Activated naive CD8-positive, alpha-beta T cell treated with anti-CD3 and anti-CD28 coated beads for 36 hours (primary cell): Measurements from ENCODE around the gene TMPRSS11F. TPM values are rescaled to one million over a fixed set of nuclear protein-coding genes. Genes with fewer than 3 reads are reported as not detected.
A peak's percentile ranks its signal among the peaks of the same experiment; 100 is the strongest.
"Not testable (repeated sequence)": the region's sequence is repeated elsewhere in the genome, so short reads cannot be mapped to it uniquely, and the experiment has no call there.

ENCODE experiments used
- DNase-seq: peaks from one replicate; pipeline ENCODE4 v3.0.0; 2021
- H3K27ac Mint-ChIP-seq: one replicate; pipeline ENCODE4 v1.8.0; 2022; ENCODE audit warnings: mild to moderate bottlenecking, moderate library complexity, mixed read lengths
- H3K27me3 Mint-ChIP-seq: one replicate; pipeline ENCODE4 v1.8.0; 2022; ENCODE audit warnings: mild to moderate bottlenecking, mixed read lengths
- H3K36me3 Mint-ChIP-seq: one replicate; pipeline ENCODE4 v1.8.0; 2021; ENCODE audit warnings: mild to moderate bottlenecking, mixed read lengths
- H3K4me1 Mint-ChIP-seq: one replicate; pipeline ENCODE4 v1.8.0; 2021; ENCODE audit warnings: mixed read lengths
- H3K4me3 Mint-ChIP-seq: one replicate; pipeline ENCODE4 v1.8.0; 2022; ENCODE audit warnings: mild to moderate bottlenecking, moderate library complexity, mixed read lengths
- H3K9me3 Mint-ChIP-seq: one replicate; pipeline ENCODE4 v1.8.0; 2022; ENCODE audit warnings: mixed read lengths
- total RNA-seq, 2 experiments: library from RNA; stranded (reverse); gene quantifications; one replicate each; pipeline ENCODE4 v1.2.3, GENCODE V29; 2021

The TMPRSS11F gene
- total RNA-seq = not detected

GRCh38 chr4:68129793-68130192 lies at the start of gene TMPRSS11F:
Gene TMPRSS11F, minus strand, starts transcription at chr4:68129869. Its CDS starts 49 bp downstream, at chr4:68129820.
- Mint-ChIP-seq H3K36me3 (no peaks in the 10 kb centered on the region), H3K4me3 (no peak within 1 kb of the TSS), H3K4me1 (no peaks in the 10 kb centered on the region), H3K9me3 (peaks cover 11% of the 10 kb centered on the region), H3K27ac (no peak within 1 kb of the TSS), H3K27me3 (peaks cover 9% of the 10 kb centered on the region)
- no peak for DNase-seq

GRCh38 chr4:68176904-68177303 lies 47.2 kb upstream of the TMPRSS11F start:
- Mint-ChIP-seq H3K9me3 (no peaks in the 10 kb centered on the region), H3K27me3 (peaks cover 23% of the 10 kb centered on the region), H3K36me3 (no peaks in the 10 kb centered on the region), H3K4me3 (no peak overlapping the region), H3K4me1 (peaks cover 2% of the 10 kb centered on the region), H3K27ac (no peak overlapping the region)
- no peak for DNase-seq

GRCh38 chr4:68176500-68176899 lies 46.8 kb upstream of the TMPRSS11F start:
- Mint-ChIP-seq H3K4me1 (peaks cover 2% of the 10 kb centered on the region), H3K9me3 (no peaks in the 10 kb centered on the region), H3K36me3 (no peaks in the 10 kb centered on the region), H3K4me3 (no peak overlapping the region), H3K27ac (no peak overlapping the region), H3K27me3 (peaks cover 26% of the 10 kb centered on the region)
- DNase-seq = no peak

GRCh38 chr4:68175562-68176155 lies 46.0 kb upstream of the TMPRSS11F start:
- no peak overlapping the region for H3K4me3 Mint-ChIP-seq
- H3K36me3 Mint-ChIP-seq = no peaks in the 10 kb centered on the region
- peaks cover 2% of the 10 kb centered on the region for H3K4me1 Mint-ChIP-seq
- no peaks in the 10 kb centered on the region for H3K9me3 Mint-ChIP-seq
- peak; percentile 18 for DNase-seq
- H3K27me3 Mint-ChIP-seq = peaks cover 23% of the 10 kb centered on the region
- no peak overlapping the region for H3K27ac Mint-ChIP-seq

DNA sequence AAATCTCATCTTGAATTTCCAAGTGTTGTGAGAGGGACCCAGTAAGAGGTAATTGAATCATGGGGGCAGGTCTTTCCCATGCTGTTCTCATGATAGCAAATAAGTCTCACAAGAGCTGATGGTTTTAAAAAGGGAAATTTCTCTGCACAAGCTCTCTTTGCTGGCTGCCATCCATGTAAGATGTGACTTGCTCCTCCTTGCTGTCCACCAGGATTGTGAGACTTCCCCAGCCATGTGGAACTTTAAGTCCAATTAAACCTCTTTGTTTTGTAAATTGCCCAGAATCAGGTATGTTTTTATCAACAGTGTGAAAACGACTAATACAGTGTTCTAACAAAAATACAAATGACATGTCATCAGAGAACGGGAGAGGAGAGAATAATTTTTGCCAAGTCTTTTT lies 44.7 kb upstream of the TMPRSS11F start:
- H3K27me3 Mint-ChIP-seq = peaks cover 23% of the 10 kb centered on the region
- H3K4me1 Mint-ChIP-seq, H3K4me3 Mint-ChIP-seq, H3K9me3 Mint-ChIP-seq, H3K36me3 Mint-ChIP-seq, H3K27ac Mint-ChIP-seq, DNase-seq: not testable (repeated sequence)

DNA sequence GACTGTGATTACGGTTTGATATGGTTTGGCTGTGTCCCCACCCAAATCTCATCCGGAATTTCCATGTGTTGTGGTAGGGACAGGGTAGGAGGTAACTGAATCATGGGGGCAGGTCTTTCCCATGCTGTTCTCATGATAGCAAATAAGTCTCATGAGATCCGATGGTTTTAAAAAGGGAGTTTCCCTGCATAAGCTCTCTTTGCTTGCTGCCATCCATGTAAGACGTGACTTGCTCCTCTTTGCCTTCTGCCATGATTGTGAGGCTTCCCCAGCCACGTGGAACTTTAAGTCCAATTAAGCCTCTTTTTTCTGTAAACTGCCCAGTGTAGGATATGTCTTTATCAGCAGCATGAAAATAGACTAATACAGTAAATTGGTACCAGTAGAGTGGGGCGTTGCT lies 42.5 kb upstream of the TMPRSS11F start:
- DNase-seq, H3K9me3 Mint-ChIP-seq, H3K4me3 Mint-ChIP-seq: not testable (repeated sequence)

GRCh38 chr4:68167706-68168105 lies 38.0 kb upstream of the TMPRSS11F start:
- no peak overlapping the region for H3K4me3 Mint-ChIP-seq

More for the DNA sequence above, 42.5 kb upstream of the TMPRSS11F start:
- H3K4me1 Mint-ChIP-seq, H3K36me3 Mint-ChIP-seq, H3K27ac Mint-ChIP-seq: not testable (repeated sequence)
- peaks cover 18% of the 10 kb centered on the region for H3K27me3 Mint-ChIP-seq

GRCh38 chr4:68167166-68167565 lies 37.5 kb upstream of the TMPRSS11F start:
- H3K4me3 Mint-ChIP-seq = no peak overlapping the region

More at GRCh38 chr4:68167706-68168105, 38.0 kb upstream of the TMPRSS11F start:
- Mint-ChIP-seq H3K4me1 (no peaks in the 10 kb centered on the region), H3K36me3 (no peaks in the 10 kb centered on the region), H3K27ac (no peak overlapping the region), H3K27me3 (peaks cover 10% of the 10 kb centered on the region), H3K9me3 (no peaks in the 10 kb centered on the region)
- DNase-seq = no peak

DNA sequence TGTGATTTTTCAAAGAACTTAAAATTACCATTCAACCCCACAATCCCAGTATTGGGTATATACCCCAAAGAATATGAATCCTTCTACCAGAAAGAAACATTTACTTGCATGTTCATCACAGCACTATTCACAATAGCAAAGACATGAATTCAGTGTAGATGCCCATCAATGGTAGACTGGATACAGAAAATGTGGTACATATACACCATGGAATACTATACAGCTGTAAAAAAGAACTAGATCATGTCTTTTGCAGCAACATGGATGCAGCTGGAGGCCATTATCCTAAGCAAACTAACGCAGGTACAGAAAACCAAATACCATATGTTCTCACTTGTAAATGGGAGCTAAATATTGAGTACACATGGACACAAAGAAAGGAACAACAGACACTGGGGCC lies 34.1 kb upstream of the TMPRSS11F start:
- no peak overlapping the region for H3K4me3 Mint-ChIP-seq
- DNase-seq = no peak
- H3K9me3 Mint-ChIP-seq = no peaks in the 10 kb centered on the region
- no peaks in the 10 kb centered on the region for H3K36me3 Mint-ChIP-seq
- peaks cover 13% of the 10 kb centered on the region for H3K27me3 Mint-ChIP-seq
- H3K27ac Mint-ChIP-seq = no peak overlapping the region
- H3K4me1 Mint-ChIP-seq = no peaks in the 10 kb centered on the region

More at GRCh38 chr4:68167166-68167565, 37.5 kb upstream of the TMPRSS11F start:
- Mint-ChIP-seq H3K9me3 (no peaks in the 10 kb centered on the region), H3K4me1 (no peaks in the 10 kb centered on the region), H3K27me3 (peaks cover 7% of the 10 kb centered on the region), H3K27ac (no peak overlapping the region), H3K36me3 (no peaks in the 10 kb centered on the region)
- DNase-seq = no peak

GRCh38 chr4:68162196-68162595 lies 32.5 kb upstream of the TMPRSS11F start:
- Mint-ChIP-seq H3K27ac (no peak overlapping the region), H3K27me3 (peaks cover 13% of the 10 kb centered on the region), H3K4me3 (no peak overlapping the region), H3K36me3 (no peaks in the 10 kb centered on the region), H3K4me1 (no peaks in the 10 kb centered on the region), H3K9me3 (no peaks in the 10 kb centered on the region)
- no peak for DNase-seq

- DNase-seq = no peak
- Mint-ChIP-seq H3K27me3 (peaks cover 20% of the 10 kb centered on the region), H3K4me1 (no peaks in the 10 kb centered on the region), H3K4me3 (no peak overlapping the region), H3K9me3 (no peaks in the 10 kb centered on the region), H3K27ac (no peak overlapping the region), H3K36me3 (no peaks in the 10 kb centered on the region)
Observed at GRCh38 chr4:68152411-68152810, 22.7 kb upstream of the TMPRSS11F start.

DNA sequence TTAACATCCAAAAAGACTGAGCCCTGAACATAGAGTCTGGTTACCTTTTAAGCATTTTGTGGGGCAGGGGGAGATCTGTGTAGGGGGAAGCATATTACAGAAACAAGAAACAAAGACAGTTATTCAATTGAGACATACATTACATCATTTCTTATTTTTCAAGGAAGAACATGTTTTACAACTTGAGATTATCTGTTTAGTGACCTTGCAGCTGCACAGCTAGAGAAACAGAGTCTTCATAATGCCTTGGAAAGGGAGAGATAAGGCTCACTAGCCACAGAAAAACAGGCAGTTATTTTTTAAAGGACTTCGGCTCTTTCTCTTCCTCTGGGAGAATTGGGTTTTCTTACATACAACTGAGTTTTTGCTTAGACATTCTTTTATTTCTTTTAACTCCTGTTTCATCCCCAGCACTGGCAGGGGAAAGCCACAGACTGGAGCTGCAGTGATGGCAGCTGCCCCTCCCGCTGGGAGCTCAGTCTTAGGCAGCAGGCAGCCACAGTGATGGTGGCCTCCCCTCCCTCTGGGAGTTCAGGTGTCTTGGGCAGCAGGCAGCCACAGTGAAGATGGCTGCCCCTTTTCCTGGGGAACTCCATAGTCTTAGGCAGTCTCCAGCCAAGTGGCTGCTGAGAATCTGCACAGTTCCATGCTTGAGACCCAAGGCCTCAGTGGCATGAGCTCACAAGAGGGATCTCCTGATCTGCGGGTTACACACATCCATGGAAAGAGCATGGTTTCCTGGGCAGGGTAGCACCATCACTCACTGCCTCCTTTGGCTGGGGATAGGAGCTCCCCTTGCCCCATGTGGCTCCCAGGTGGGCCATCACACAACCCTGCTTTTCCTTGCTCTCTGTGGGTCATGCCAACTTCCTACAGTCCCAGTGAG lies 19.4 kb upstream of the TMPRSS11F start:
- Mint-ChIP-seq H3K4me1 (no peaks in the 10 kb centered on the region), H3K36me3 (no peaks in the 10 kb centered on the region), H3K9me3 (no peaks in the 10 kb centered on the region), H3K4me3 (no peak overlapping the region), H3K27me3 (peaks cover 13% of the 10 kb centered on the region), H3K27ac (no peak overlapping the region)
- no peak for DNase-seq

GRCh38 chr4:68147079-68147478 lies 17.4 kb upstream of the TMPRSS11F start:
- H3K27me3 Mint-ChIP-seq = peaks cover 11% of the 10 kb centered on the region
- DNase-seq = no peak
- no peaks in the 10 kb centered on the region for H3K36me3 Mint-ChIP-seq
- no peak overlapping the region for H3K27ac Mint-ChIP-seq
- no peaks in the 10 kb centered on the region for H3K9me3 Mint-ChIP-seq
- H3K4me3 Mint-ChIP-seq = no peak overlapping the region
- H3K4me1 Mint-ChIP-seq = no peaks in the 10 kb centered on the region

GRCh38 chr4:68145261-68145660 lies 15.6 kb upstream of the TMPRSS11F start:
- Mint-ChIP-seq H3K27ac (no peak overlapping the region), H3K27me3 (peaks cover 11% of the 10 kb centered on the region), H3K4me1 (no peaks in the 10 kb centered on the region), H3K36me3 (no peaks in the 10 kb centered on the region), H3K4me3 (no peak overlapping the region), H3K9me3 (no peaks in the 10 kb centered on the region)
- DNase-seq = no peak

GRCh38 chr4:68141852-68142251 lies 12.2 kb upstream of the TMPRSS11F start:
- Mint-ChIP-seq H3K27ac (no peak overlapping the region), H3K27me3 (no peaks in the 10 kb centered on the region), H3K4me3 (no peak overlapping the region), H3K9me3 (no peaks in the 10 kb centered on the region), H3K4me1 (no peaks in the 10 kb centered on the region), H3K36me3 (no peaks in the 10 kb centered on the region)
- DNase-seq = no peak

GRCh38 chr4:68132342-68132741 lies 2.7 kb upstream of the TMPRSS11F start:
- Mint-ChIP-seq H3K4me1 (no peaks in the 10 kb centered on the region), H3K27me3 (peaks cover 9% of the 10 kb centered on the region), H3K4me3 (no peak overlapping the region), H3K27ac (no peak overlapping the region), H3K9me3 (peaks cover 11% of the 10 kb centered on the region), H3K36me3 (no peaks in the 10 kb centered on the region)
- no peak for DNase-seq
